Measurements from ENCODE around the gene SEMA3A. TPM values are rescaled to one million over a fixed set of nuclear protein-coding genes. Genes with fewer than 3 reads are reported as not detected.

SEMA3A gene
- total RNA-seq, 4 donors from 2014 or later: 0.15 to 4.6 (median 0.69) TPM

GRCh38 chr7:84187087-84187805 is 7.3 kb downstream of the SEMA3A start:
- Histone ChIP-seq H3K4me3 (peak overlapping the region in 1 of 4 donors; percentile 6), H3K4me1 (peaks cover 0 to 9% (median 0%) of the 10 kb centered on the region in 3 donors), H3K27me3 (no peaks in the 10 kb centered on the region), H3K9me3 (no peaks in the 10 kb centered on the region), H3K36me3 (no peaks in the 10 kb centered on the region), H3K27ac (peak overlapping the region in 2 of 4 donors; percentile 5 to 63)
- DNase-seq: no peak
- TF ChIP-seq POLR2A (IDR thresholded peaks at IDR 0.05) (no peak), CTCF (IDR thresholded peaks at IDR 0.05) (no peak)
- intact Hi-C loops (cut with DNase I): no loop called here

- Histone ChIP-seq H3K36me3 (no peaks in the 10 kb centered on the region), H3K4me3 (no peak overlapping the region), H3K27me3 (no peaks in the 10 kb centered on the region), H3K27ac (no peak overlapping the region), H3K9me3 (no peaks in the 10 kb centered on the region), H3K4me1 (peaks cover 0 to 9% (median 0%) of the 10 kb centered on the region in 3 donors)
- TF ChIP-seq POLR2A (IDR thresholded peaks at IDR 0.05) (no peak), CTCF (IDR thresholded peaks at IDR 0.05) (no peak)
- intact Hi-C loops (cut with DNase I): no loop called here
- no peak for DNase-seq
- WGBS, 2 donors: 85 to 95% methylated on average over 1 of the region's 1 CpG
Measured at GRCh38 chr7:84183741-84184140, 10.8 kb downstream of the SEMA3A start.

- no peak overlapping the region for H3K4me3 ChIP-seq
- 79 to 83% methylated on average over 1 of the region's 1 CpG for WGBS, 2 donors
- H3K27me3 ChIP-seq: no peaks in the 10 kb centered on the region
- DNase-seq: no peak
- no peak for TF ChIP-seq POLR2A (IDR thresholded peaks at IDR 0.05)
- no peak for TF ChIP-seq CTCF (IDR thresholded peaks at IDR 0.05)
- H3K9me3 ChIP-seq: no peaks in the 10 kb centered on the region
- H3K36me3 ChIP-seq: no peaks in the 10 kb centered on the region
- intact Hi-C loops (cut with DNase I): no loop called here
- H3K4me1 ChIP-seq: peaks cover 0 to 8% (median 3%) of the 10 kb centered on the region in 3 donors
- no peak overlapping the region for H3K27ac ChIP-seq
Measured at GRCh38 chr7:84182301-84182700, 12.3 kb downstream of the SEMA3A start.

- Histone ChIP-seq H3K4me1 (peaks cover 0 to 6% (median 3%) of the 10 kb centered on the region in 3 donors), H3K36me3 (no peaks in the 10 kb centered on the region), H3K9me3 (no peaks in the 10 kb centered on the region), H3K27ac (no peak overlapping the region), H3K27me3 (no peaks in the 10 kb centered on the region), H3K4me3 (no peak overlapping the region)
- no peak for TF ChIP-seq CTCF (IDR thresholded peaks at IDR 0.05)
- no peak for TF ChIP-seq POLR2A (IDR thresholded peaks at IDR 0.05)
- intact Hi-C loops (cut with DNase I): no loop called here
- DNase-seq: no peak
- 72 to 86% methylated on average over 2 of the region's 2 CpGs for WGBS, 2 donors
Measured at GRCh38 chr7:84181628-84182027, 13.0 kb downstream of the SEMA3A start.

- Histone ChIP-seq H3K4me1 (peaks cover 0 to 6% (median 3%) of the 10 kb centered on the region in 3 donors), H3K9me3 (no peaks in the 10 kb centered on the region), H3K4me3 (no peak overlapping the region), H3K27me3 (no peaks in the 10 kb centered on the region), H3K36me3 (no peaks in the 10 kb centered on the region), H3K27ac (no peak overlapping the region)
- intact Hi-C loops (cut with DNase I): no loop called here
- 30 to 32% methylated on average over 3 of the region's 3 CpGs for WGBS, 2 donors
- no peak for TF ChIP-seq CTCF (IDR thresholded peaks at IDR 0.05)
- TF ChIP-seq POLR2A (IDR thresholded peaks at IDR 0.05): no peak
- DNase-seq: no peak
Measured at GRCh38 chr7:84177758-84178412, 16.7 kb downstream of the SEMA3A start.

All from esophagus squamous epithelium (tissue), 5 donors.